C4-2B (cell line): ENCODE results near the gene METTL24.
"Not testable (repeated sequence)": the region's sequence is repeated elsewhere in the genome, so short reads cannot be mapped to it uniquely, and the experiment has no call there.

ENCODE experiments used
- H3K27ac ChIP-seq: fragments of 450-650 bp; 2 replicates; pipeline ENCODE4 v1.5.1; 2017
- CTCF ChIP-seq: fragments of 450-650 bp; conservative IDR thresholded peaks from 2 replicates; pipeline ENCODE4 v1.5.1; 2017; ENCODE audit warnings: mild to moderate bottlenecking
- ZFX ChIP-seq: fragments of 450-650 bp; IDR thresholded peaks from 2 replicates; pipeline ENCODE4 v1.6.1; 2017

METTL24 gene

GRCh38 chr6:110353457-110354001 lies 4.6 kb downstream of the METTL24 start:
- H3K27ac ChIP-seq, result no peak overlapping the region
- TF ChIP-seq ZFX, result no peak

DNA sequence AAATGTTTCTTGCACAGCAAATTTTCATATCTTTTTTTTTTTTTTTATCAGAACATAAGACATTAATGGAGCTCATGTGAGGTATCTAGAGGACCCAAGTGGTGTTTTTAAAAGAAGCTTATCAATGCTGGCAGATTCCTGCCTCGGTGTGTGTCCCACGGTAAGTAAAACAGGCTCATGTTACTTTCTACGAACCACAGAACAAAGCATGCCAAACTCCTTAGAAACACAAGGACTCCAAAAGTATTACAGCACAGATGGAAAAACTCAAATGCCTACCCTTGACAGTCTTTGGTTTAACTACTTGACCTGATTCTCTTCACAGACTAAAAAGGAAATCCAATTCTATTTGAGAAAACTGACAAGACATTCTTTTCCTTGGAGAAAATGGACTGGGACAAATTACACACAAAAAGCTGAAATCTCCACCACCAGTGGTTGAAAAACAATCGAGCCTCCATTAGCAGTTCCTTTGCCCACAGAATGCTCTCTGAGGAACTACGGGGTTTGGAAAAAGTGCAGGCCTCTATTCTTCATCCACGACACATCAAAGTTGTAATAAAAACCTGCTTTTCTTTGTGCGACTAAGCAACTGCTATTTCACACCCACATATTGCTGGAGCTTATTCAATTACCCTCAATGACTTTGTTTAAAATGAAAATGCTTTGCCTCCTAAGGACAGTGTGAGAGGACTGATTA lies 5.4 kb downstream of the METTL24 start:
- no peak overlapping the region for H3K27ac ChIP-seq
- no peak for TF ChIP-seq ZFX
- TF ChIP-seq CTCF, result no peak

DNA sequence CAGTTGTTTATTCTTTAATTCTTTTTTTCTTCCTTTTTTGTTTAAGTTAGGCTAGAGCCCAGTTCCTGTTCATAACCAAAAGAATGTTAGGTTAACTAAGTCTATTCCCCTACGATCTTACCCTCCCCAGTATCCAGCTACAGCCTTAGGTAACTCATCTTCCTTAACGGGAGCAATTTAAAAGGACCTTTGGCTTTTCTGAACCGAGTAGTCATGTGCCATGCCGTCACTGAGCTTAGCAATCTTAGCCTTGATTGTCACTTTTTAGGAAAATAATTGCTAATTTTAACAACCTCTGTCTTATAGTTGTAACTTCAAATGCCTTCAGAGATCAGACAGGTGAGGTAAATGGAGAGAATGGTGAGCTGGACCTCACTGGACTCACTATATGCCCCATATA lies 6.2 kb downstream of the METTL24 start:
- no peak overlapping the region for H3K27ac ChIP-seq
- TF ChIP-seq ZFX (no peak), CTCF (no peak)

DNA sequence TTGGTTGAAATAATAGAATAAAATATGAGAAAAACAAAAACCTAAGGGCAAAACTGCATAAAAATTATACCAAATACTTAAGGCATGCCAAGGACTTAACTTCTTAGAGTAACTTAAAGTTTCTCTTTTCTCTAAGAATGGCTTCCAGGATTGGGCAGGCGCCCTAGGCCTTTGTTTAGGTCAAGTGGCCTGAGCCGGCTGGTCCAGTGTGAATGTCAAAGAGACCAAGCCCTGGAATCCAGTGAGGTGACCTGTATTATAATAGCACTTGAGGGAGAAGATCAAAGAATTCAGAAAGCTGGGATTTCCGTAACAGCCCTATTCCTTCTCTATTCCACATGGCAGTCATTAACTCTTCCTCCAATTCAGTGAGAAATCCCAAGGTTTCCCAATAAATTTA lies 6.6 kb downstream of the METTL24 start:
- H3K27ac ChIP-seq, result no peak overlapping the region
- TF ChIP-seq CTCF (no peak), ZFX (no peak)

DNA sequence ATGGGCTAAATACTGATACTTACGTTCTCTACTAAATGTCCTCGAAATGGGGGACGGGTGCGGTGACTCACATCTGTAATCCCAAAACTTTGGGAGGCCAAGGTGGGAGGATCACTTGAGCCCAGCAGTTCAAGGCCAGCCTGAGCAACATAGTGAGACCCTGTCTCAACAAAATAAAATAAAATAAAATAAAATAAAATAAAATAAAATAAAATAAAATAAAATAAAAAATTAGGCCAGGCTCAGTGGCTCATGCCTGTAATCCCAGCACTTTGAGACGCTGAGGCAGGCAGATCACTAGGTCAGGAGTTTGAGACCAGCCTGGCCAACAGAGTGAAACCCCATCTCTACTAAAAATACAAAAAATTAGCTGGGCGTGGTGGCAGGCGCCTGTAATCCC lies 7.6 kb downstream of the METTL24 start:
- not testable (repeated sequence) for H3K27ac ChIP-seq

DNA sequence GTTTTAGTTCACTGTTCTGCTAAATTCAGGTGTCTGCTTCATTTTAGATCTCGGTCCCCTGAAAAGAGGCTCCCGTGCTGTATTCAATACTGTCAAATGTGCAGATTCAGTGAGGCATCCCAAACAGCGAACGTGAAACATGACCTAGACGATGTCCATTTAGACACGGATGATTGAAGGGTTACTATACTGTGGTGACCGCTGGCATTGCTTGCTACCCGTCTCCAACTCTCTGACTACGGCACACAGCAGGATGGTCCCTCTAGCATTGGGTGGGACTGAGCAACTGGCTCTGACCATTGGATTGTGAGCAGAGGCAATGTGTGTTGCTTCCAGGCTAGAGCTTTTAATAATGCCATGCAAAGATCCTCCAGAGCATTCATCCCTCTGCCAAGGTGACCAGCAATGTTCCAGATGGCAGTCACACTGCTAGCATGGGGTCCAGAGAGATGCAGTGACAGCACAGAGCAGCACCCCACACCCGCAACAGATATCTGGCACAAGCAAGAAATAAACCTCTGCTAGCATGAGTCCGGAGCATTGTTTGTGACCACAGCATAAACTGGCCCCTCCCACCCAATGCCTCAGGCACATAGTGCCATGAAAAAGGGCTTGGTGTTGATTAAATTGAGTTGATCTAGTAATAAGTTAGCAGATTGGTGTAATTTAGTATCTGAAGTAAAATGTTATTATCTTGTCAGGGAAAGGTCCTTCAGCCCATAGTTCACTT lies 9.0 kb downstream of the METTL24 start:
- TF ChIP-seq CTCF (no peak), ZFX (no peak)
- no peak overlapping the region for H3K27ac ChIP-seq

DNA sequence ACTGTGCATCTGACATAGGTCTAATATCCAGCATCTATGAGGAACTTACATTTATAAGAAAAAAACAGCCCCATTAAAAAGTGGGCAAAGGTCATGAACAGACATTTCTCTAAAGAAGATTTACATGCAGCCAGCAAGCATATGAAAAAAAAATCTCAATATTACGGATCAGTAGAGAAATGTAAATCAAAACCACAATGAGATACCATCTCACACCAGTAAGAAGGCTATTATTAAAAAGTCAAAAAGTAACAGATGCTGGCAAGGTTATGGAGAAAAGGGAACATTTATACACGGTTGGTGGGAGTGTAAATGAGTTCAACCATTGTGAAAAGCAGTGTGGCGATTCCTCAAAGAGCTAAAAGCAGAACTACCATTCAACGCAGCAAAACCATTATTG lies 13.1 kb downstream of the METTL24 start:
- no peak overlapping the region for H3K27ac ChIP-seq
- no peak for TF ChIP-seq CTCF
- TF ChIP-seq ZFX, result no peak

GRCh38 chr6:110342759-110343158 lies 15.4 kb downstream of the METTL24 start:
- H3K27ac ChIP-seq, result no peak overlapping the region
- no peak for TF ChIP-seq CTCF
- no peak for TF ChIP-seq ZFX
